Subcutaneous abdominal adipose tissue (tissue), 5 donors: Measurements from ENCODE around the gene TTC9B.
"Not testable (repeated sequence)": the region's sequence is repeated elsewhere in the genome, so short reads cannot be mapped to it uniquely, and the experiment has no call there.

Source experiments
- H3K27ac ChIP-seq: one replicate; pipeline ENCODE4 v1.7.0; 2013; ENCODE audit warnings: low read depth, mild to moderate bottlenecking, inconsistent platforms, low read length, moderate library complexity
- H3K27me3 ChIP-seq, 5 donors: one replicate each; pipeline ENCODE4 v1.7.0; 2013; ENCODE audit warnings: low read length in 5 of 5, inconsistent platforms in 1 of 5; ENCODE audit not compliant: control insufficient read depth in 5 of 5, insufficient read depth in 4 of 5
- H3K36me3 ChIP-seq, 5 donors: one replicate each; pipeline ENCODE4 v1.7.0; 2013; ENCODE audit warnings: low read length in 5 of 5; ENCODE audit not compliant: control insufficient read depth in 5 of 5, insufficient read depth in 5 of 5
- H3K4me1 ChIP-seq, 5 donors: one replicate each; pipeline ENCODE4 v1.7.0; 2013; ENCODE audit warnings: low read length in 5 of 5, mild to moderate bottlenecking in 3 of 5, moderate library complexity in 1 of 5; ENCODE audit not compliant: control insufficient read depth in 5 of 5, insufficient read depth in 5 of 5
- H3K4me3 ChIP-seq, 5 donors: one replicate each; pipeline ENCODE4 v1.7.0; 2013; ENCODE audit warnings: low read length in 5 of 5, low read depth in 1 of 5
- H3K9ac ChIP-seq, 5 donors: one replicate each; pipeline ENCODE4 v1.7.0; 2013; ENCODE audit warnings: low read length in 5 of 5, mild to moderate bottlenecking in 4 of 5, moderate library complexity in 3 of 5
- H3K9me3 ChIP-seq, 5 donors: one replicate each; pipeline ENCODE4 v1.7.0; 2013; ENCODE audit warnings: low read length in 5 of 5; ENCODE audit not compliant: control insufficient read depth in 5 of 5
- donor health status: healthy.
- donor health status: healthy.
- donor health status: healthy.
- donor health status: healthy.
- donor health status: healthy.

Gene TTC9B

GRCh38 chr19:40178756-40179155, 39.4 kb downstream of the TTC9B start:
- Histone ChIP-seq H3K4me1 (peaks cover 0 to 16% (median 14%) of the 10 kb centered on the region in 5 donors), H3K9ac (no peak overlapping the region)

GRCh38 chr19:40177286-40178070, 40.7 kb downstream of the TTC9B start:
- H3K27me3 ChIP-seq = no peaks in the 10 kb centered on the region
- peaks cover 0 to 7% (median 0%) of the 10 kb centered on the region in 5 donors for H3K9me3 ChIP-seq
- no peak overlapping the region for H3K4me3 ChIP-seq
- H3K27ac ChIP-seq = no peak overlapping the region
- no peaks in the 10 kb centered on the region for H3K36me3 ChIP-seq
- no peak overlapping the region for H3K9ac ChIP-seq
- peaks cover 0 to 16% (median 14%) of the 10 kb centered on the region in 5 donors for H3K4me1 ChIP-seq

More at GRCh38 chr19:40178756-40179155, 39.4 kb downstream of the TTC9B start:
- Histone ChIP-seq H3K36me3 (no peaks in the 10 kb centered on the region), H3K9me3 (peaks cover 0 to 7% (median 0%) of the 10 kb centered on the region in 5 donors), H3K27me3 (no peaks in the 10 kb centered on the region), H3K4me3 (no peak overlapping the region), H3K27ac (no peak overlapping the region)

GRCh38 chr19:40175820-40176219, 42.4 kb downstream of the TTC9B start:
- H3K9me3 ChIP-seq = peaks cover 0 to 7% (median 0%) of the 10 kb centered on the region in 5 donors
- H3K27me3 ChIP-seq = no peaks in the 10 kb centered on the region
- H3K9ac ChIP-seq = no peak overlapping the region
- H3K36me3 ChIP-seq = no peaks in the 10 kb centered on the region
- H3K27ac ChIP-seq = no peak overlapping the region
- no peak overlapping the region for H3K4me3 ChIP-seq
- peaks cover 0 to 16% (median 14%) of the 10 kb centered on the region in 5 donors for H3K4me1 ChIP-seq

GRCh38 chr19:40174092-40174491, 44.1 kb downstream of the TTC9B start:
- H3K27ac ChIP-seq = no peak overlapping the region
- H3K27me3 ChIP-seq = no peaks in the 10 kb centered on the region
- no peak overlapping the region for H3K9ac ChIP-seq
- H3K9me3 ChIP-seq = peaks cover 0 to 7% (median 0%) of the 10 kb centered on the region in 5 donors
- peaks cover 0 to 16% (median 14%) of the 10 kb centered on the region in 5 donors for H3K4me1 ChIP-seq
- no peak overlapping the region for H3K4me3 ChIP-seq
- H3K36me3 ChIP-seq = no peaks in the 10 kb centered on the region

GRCh38 chr19:40171293-40171692, 46.9 kb downstream of the TTC9B start:
- not testable (repeated sequence) for H3K27me3 ChIP-seq, H3K27ac ChIP-seq, H3K4me3 ChIP-seq, H3K9ac ChIP-seq, H3K9me3 ChIP-seq, H3K36me3 ChIP-seq
- H3K4me1 ChIP-seq = peaks cover 0 to 13% (median 11%) of the 10 kb centered on the region in 5 donors

GRCh38 chr19:40170303-40170989, 47.7 kb downstream of the TTC9B start:
- not testable (repeated sequence) for H3K27me3 ChIP-seq, H3K4me1 ChIP-seq

GRCh38 chr19:40169482-40170302, 48.5 kb downstream of the TTC9B start:
- not testable (repeated sequence) for H3K36me3 ChIP-seq, H3K4me1 ChIP-seq, H3K4me3 ChIP-seq, H3K9me3 ChIP-seq, H3K9ac ChIP-seq, H3K27me3 ChIP-seq, H3K27ac ChIP-seq

More at GRCh38 chr19:40170303-40170989, 47.7 kb downstream of the TTC9B start:
- not testable (repeated sequence) for H3K36me3 ChIP-seq, H3K9me3 ChIP-seq, H3K9ac ChIP-seq, H3K27ac ChIP-seq, H3K4me3 ChIP-seq
